Immature natural killer cell (primary cell): ENCODE measurements around the gene TIMM44. TPM values are rescaled to one million over a fixed set of nuclear protein-coding genes. Genes with fewer than 3 reads are reported as not detected.

Source experiments
- DNase-seq, 3 donors: peaks; one replicate each; pipeline ENCODE4 v3.0.0; 2022; ENCODE audit warnings: mixed read lengths in 1 of 3
- H3K27ac Mint-ChIP-seq, 6 donors: one replicate each; pipeline ENCODE4 v1.8.0; 2020; ENCODE audit warnings: mixed read lengths in 6 of 6, mild to moderate bottlenecking in 5 of 6, inconsistent platforms in 4 of 6, moderate library complexity in 3 of 6
- H3K27me3 Mint-ChIP-seq, 3 donors: one replicate each; pipeline ENCODE4 v1.8.0; 2020 to 2021; ENCODE audit warnings: low read depth in 3 of 3, mild to moderate bottlenecking in 3 of 3, mixed read lengths in 3 of 3, moderate library complexity in 3 of 3, inconsistent platforms in 1 of 3
- H3K36me3 Mint-ChIP-seq, 3 donors: one replicate each; pipeline ENCODE4 v1.8.0; 2020; ENCODE audit warnings: mixed read lengths in 3 of 3, inconsistent platforms in 2 of 3, mild to moderate bottlenecking in 2 of 3
- H3K4me1 Mint-ChIP-seq, 2 donors: one replicate each; pipeline ENCODE4 v1.8.0; 2020; ENCODE audit warnings: inconsistent platforms in 2 of 2, mild to moderate bottlenecking in 2 of 2, mixed read lengths in 2 of 2, moderate library complexity in 1 of 2
- H3K4me3 Mint-ChIP-seq, 5 donors: one replicate each; pipeline ENCODE4 v1.8.0; 2020; ENCODE audit warnings: mild to moderate bottlenecking in 5 of 5, mixed read lengths in 5 of 5, inconsistent platforms in 3 of 5, moderate library complexity in 3 of 5
- H3K9me3 Mint-ChIP-seq, 6 donors: one replicate each; pipeline ENCODE4 v1.8.0; 2020; ENCODE audit warnings: mild to moderate bottlenecking in 6 of 6, mixed read lengths in 6 of 6, inconsistent platforms in 4 of 6, moderate library complexity in 3 of 6
- polyA plus RNA-seq, 3 donors: library from polyadenylated mRNA; unstranded; fragments of 300-500 nt; fragmentation: Illumina TruSeq; gene quantifications; one replicate each; pipeline ENCODE4 v1.2.3, GENCODE V29; 2021

The TIMM44 gene, protein sequence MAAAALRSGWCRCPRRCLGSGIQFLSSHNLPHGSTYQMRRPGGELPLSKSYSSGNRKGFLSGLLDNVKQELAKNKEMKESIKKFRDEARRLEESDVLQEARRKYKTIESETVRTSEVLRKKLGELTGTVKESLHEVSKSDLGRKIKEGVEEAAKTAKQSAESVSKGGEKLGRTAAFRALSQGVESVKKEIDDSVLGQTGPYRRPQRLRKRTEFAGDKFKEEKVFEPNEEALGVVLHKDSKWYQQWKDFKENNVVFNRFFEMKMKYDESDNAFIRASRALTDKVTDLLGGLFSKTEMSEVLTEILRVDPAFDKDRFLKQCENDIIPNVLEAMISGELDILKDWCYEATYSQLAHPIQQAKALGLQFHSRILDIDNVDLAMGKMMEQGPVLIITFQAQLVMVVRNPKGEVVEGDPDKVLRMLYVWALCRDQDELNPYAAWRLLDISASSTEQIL
- polyA plus RNA-seq, result 10 to 100 TPM; 12.7 to 22.1 (median 14.7) TPM

DNA sequence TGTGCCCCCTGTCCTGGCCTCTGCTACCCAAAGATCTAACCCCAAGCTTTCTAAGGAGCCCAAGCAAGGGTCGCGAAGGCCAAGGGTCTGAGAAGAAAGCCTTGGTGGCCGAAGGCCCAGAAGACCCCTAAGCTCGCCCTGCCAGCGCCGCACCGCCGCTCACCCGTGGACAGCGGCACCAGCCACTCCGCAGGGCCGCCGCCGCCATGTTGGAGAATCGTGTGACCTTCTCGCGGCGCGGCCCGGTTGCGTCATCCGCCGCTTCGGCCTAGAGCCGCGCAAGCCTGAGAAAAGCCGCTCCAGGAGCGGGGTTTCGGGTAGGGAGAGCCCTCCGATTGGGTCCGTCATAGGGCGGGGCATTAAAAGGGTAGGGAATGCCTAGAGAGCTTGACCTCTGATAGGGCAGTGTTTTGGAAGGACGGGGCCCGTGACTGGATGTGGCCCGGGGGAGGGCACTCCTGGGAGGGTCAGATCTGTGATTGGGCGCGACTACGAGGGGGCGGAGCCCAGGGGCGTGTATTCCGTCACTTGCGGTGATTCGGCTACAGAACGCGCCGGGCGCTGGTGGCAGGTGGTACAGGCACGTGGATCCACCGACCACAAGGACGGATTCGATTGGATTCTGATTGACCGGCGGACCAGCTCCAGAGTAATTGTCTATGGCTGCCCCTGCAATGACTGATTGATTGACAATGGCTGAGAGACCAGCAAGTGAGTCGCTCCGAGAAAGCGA, at the start of gene TIMM44:
TSS of gene TIMM44 (minus strand) at position 223 of the 733 bp plus-strand sequence. CDS start at position 208, 15 bp downstream.
- H3K36me3 Mint-ChIP-seq, result peaks cover 3 to 12% (median 9%) of the 10 kb centered on the region in 3 donors
- peak within 1 kb of the TSS; percentile 89 to 94 (median 92) for H3K4me3 Mint-ChIP-seq
- DNase-seq, result peak; percentile 99
- no peaks in the 10 kb centered on the region for H3K9me3 Mint-ChIP-seq
- H3K4me1 Mint-ChIP-seq, result peaks cover 30 to 37% of the 10 kb centered on the region in 2 donors
- peaks cover 10 to 12% (median 11%) of the 10 kb centered on the region in 3 donors for H3K27me3 Mint-ChIP-seq
- peak within 1 kb of the TSS; percentile 94 to 98 (median 98) for H3K27ac Mint-ChIP-seq

DNA sequence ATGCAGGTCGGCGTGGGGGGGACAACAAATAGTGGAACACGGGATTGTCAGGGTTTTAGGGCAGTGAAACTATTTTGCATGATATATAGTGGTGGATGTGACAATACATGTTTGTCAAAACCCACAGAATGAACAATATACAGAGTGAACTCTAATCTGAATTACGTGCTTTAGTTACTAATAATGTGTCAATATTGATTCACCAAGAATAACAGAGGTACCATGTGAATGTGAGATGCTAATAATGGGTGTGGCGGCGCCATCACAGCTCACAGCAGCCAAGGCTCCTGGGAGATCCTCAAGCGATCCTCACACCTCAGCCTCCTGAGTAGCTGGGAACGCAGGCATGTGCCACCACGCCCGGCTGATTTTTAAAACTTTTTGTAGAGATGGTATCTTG, 49.1 kb upstream of the TIMM44 start:
- H3K27me3 Mint-ChIP-seq, result peaks cover 0 to under 1% (median 0%) of the 10 kb centered on the region in 3 donors
- H3K27ac Mint-ChIP-seq, result peak overlapping the region in 1 of 6 donors; percentile 51

DNA sequence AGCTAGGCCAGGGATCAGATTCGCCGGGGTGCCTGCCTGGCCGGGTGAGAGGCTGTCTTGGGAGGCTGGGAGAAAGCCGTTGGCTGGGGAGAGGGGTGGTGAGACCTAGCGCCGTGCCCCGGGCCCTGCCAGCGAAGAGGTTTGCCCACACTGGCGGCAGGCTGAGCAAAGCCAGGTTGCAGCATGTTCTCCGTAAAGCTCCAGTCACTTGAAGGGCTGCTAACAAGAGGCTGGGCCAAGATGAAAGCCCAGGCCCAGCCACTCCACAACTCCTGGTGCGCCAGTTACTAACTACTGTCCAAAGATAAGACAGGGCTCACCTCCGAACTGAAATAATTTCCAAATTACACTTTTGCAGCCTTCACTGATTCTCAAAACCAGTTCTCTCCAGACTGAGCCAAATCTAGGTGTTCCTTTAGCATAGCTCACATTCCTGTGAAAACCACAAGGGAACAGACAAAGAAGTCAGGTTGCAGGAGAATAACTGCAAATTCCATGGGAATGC, 45.7 kb upstream of the TIMM44 start:
- Mint-ChIP-seq H3K27me3 (peaks cover 0 to 2% (median 0%) of the 10 kb centered on the region in 3 donors), H3K27ac (no peak overlapping the region), H3K4me3 (no peak overlapping the region), H3K36me3 (peaks cover 10 to 28% (median 17%) of the 10 kb centered on the region in 3 donors), H3K9me3 (no peaks in the 10 kb centered on the region), H3K4me1 (peaks cover 18 to 25% of the 10 kb centered on the region in 2 donors)
- DNase-seq, result no peak

More for the DNA sequence above, 49.1 kb upstream of the TIMM44 start:
- no peaks in the 10 kb centered on the region for H3K9me3 Mint-ChIP-seq
- H3K36me3 Mint-ChIP-seq, result peaks cover 9 to 20% (median 10%) of the 10 kb centered on the region in 3 donors
- no peak overlapping the region for H3K4me3 Mint-ChIP-seq
- peaks cover 34 to 55% of the 10 kb centered on the region in 2 donors for H3K4me1 Mint-ChIP-seq
- DNase-seq, result no peak

DNA sequence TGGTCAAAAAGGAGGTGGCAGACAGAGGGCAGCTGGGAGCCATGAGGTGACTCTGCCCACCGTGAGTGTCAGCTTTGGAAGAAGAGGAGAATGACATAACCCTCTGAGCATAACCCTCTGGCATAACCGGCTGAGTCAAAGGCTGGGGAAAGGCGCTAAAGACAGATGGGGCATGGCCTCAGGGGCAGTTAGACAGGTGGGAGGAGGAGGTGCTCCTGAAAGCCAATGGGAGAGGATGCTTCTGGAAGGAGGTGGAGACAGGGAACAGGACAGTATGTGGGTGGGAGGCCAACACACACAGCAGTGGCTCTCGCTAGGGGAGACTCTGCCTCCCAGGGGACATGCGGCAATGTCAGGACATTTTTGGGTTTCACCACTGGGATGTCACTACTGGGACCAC, 44.8 kb upstream of the TIMM44 start:
- H3K36me3 Mint-ChIP-seq, result peaks cover 10 to 28% (median 17%) of the 10 kb centered on the region in 3 donors
- no peak overlapping the region for H3K27ac Mint-ChIP-seq
- no peaks in the 10 kb centered on the region for H3K9me3 Mint-ChIP-seq
- H3K4me1 Mint-ChIP-seq, result peaks cover 13 to 17% of the 10 kb centered on the region in 2 donors
- no peak overlapping the region for H3K4me3 Mint-ChIP-seq
- peaks cover 0 to 2% (median 0%) of the 10 kb centered on the region in 3 donors for H3K27me3 Mint-ChIP-seq
- no peak for DNase-seq

DNA sequence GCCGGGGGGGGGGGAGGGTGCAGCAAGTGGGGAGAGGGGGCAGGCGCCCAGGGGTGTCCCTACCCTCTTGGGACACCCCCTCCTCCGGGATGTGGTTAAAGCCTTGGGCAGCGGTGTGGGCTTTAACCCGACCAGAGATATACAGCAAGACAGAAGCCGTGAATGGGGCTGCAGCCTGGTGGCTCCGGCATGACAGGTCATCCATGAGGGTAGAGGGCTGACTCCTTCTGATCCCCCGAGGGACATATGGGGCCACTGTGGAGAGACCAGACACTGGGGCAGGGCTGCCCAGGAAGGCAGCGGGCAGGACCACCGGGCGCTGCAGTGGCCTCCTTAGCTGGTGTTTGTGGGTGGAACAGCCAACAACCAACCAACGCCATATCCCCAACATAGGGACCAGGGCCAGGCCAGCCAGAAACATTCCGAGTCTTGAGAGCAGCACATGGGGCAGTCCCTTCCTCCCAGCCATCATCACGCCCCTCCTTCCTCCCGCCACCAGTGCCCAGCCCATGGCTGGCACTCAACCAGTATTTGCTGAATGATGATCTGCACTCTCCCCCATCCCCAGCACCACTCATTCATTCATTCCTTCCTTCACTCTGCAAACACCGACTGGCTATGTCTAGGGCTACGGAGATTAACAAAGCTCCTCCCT, 43.8 kb upstream of the TIMM44 start:
- Mint-ChIP-seq H3K4me1 (peaks cover 8 to 11% of the 10 kb centered on the region in 2 donors), H3K36me3 (peaks cover 10 to 37% (median 17%) of the 10 kb centered on the region in 3 donors), H3K4me3 (no peak overlapping the region), H3K27me3 (peaks cover 0 to 2% (median 0%) of the 10 kb centered on the region in 3 donors), H3K9me3 (no peaks in the 10 kb centered on the region), H3K27ac (peak overlapping the region in 1 of 6 donors; percentile 11)
- no peak for DNase-seq

DNA sequence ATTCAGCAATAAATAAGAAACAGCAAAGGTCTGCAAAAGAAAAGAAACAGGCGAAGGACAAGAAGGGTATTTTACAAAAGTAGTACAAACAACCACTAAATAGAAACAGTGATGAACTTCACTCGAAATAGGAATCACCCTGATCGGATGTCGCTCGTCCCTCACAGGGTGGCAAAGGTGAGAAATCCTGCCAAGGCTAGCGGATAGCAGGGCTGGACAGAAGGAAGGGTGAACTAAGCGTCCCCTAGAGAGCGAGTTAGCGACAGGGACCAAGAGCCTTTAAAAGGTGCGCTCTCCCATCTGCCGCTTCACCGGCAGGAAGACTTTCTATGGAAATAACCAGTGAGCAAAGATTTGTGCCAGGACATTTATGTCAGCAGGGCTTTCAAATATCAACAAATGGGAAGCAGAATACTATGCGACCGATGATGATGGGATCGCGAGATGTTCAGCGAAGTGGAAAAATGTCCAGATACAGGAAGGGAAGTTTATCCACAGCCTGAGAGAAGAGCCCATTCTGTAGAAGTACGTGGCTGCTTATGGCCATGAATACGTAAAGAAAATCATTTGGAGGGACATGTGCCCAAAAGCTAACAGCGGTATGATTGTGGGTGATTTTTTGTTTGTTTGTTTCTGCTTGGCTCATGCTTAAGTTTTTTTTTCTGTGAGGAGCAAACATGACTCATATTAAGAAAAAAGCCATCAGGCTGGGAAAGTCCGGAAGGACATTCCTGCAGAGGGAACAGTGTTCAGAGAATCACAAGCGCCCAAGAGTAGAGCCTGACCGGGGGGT, 43.1 kb upstream of the TIMM44 start:
- Mint-ChIP-seq H3K4me1 (peaks cover 3 to 10% of the 10 kb centered on the region in 2 donors), H3K27ac (no peak overlapping the region), H3K9me3 (no peaks in the 10 kb centered on the region), H3K36me3 (peaks cover 9 to 35% (median 16%) of the 10 kb centered on the region in 3 donors), H3K27me3 (peaks cover 0 to 3% (median 0%) of the 10 kb centered on the region in 3 donors), H3K4me3 (no peak overlapping the region)
- no peak for DNase-seq

DNA sequence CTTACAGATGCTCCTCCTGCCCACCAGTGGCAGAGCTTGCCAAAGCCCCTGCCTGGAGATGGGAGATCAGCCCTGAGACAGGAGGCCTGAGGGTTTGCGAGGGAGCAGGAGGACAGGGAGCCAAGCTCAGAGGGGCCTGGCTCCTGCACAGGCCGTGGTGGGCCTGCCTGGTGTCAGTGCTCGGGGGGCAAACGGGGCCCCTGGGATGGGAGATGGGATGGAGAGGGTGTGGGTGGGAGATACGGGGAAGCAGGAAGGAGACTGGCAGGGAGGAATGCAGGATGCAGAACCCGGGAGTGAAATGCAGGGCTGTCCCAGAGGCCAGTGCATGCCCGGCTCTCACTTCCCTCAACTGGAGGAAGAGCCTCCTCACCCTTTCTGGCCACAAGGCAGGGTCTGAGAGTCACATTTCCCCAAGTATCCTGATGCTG, 42.0 kb upstream of the TIMM44 start:
- no peaks in the 10 kb centered on the region for H3K9me3 Mint-ChIP-seq
- peaks cover 0 to 10% of the 10 kb centered on the region in 2 donors for H3K4me1 Mint-ChIP-seq
- H3K27me3 Mint-ChIP-seq, result peaks cover 0 to 3% (median 0%) of the 10 kb centered on the region in 3 donors
- peaks cover 8 to 37% (median 12%) of the 10 kb centered on the region in 3 donors for H3K36me3 Mint-ChIP-seq
- DNase-seq, result no peak
- no peak overlapping the region for H3K27ac Mint-ChIP-seq
- no peak overlapping the region for H3K4me3 Mint-ChIP-seq

DNA sequence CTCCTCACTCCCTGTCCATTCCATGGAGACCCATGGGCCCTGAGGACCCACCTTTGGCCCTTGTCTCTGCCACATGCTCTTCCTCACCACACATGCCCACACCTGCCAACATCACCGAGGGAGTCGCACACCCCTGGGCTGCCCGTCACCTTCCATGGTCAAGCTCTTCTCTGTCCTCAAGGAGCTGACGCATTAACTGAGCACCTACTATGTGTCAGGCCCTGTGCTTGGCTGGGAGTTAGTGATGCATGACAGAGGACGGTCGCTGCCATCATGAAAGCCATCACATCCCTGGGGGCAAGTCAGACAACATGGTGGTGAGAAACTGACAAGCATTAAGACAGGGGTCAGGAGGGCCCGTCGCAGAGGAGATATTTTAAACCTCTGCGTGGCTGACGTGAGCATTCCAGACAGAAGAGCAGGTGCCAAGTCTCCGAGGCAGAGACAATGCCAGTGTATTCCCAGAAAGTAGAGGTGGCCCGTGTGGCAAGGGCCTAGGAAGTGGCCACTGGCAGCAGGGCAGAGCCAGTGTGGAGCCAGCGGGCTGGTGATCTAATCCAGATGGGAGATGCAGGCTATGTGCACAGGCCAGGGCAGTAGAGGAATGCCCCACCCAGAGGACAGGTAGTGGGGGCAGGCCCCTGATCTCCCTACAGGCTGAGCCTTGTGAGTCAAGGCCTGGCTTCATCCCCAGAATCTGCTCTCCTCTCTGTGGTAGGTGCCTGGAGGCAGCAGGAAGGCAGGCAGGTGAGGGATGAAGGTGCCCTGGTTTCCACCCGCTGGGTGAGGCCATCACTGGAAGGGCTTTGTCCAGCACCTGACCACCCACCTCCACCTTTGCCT, 40.8 kb upstream of the TIMM44 start:
- Mint-ChIP-seq H3K9me3 (no peaks in the 10 kb centered on the region), H3K27me3 (peaks cover 0 to 3% (median 0%) of the 10 kb centered on the region in 3 donors), H3K36me3 (peaks cover 5 to 35% (median 8%) of the 10 kb centered on the region in 3 donors), H3K27ac (peak overlapping the region in 1 of 6 donors; percentile 40), H3K4me1 (peaks cover 0 to 10% of the 10 kb centered on the region in 2 donors), H3K4me3 (no peak overlapping the region)
- DNase-seq, result no peak

DNA sequence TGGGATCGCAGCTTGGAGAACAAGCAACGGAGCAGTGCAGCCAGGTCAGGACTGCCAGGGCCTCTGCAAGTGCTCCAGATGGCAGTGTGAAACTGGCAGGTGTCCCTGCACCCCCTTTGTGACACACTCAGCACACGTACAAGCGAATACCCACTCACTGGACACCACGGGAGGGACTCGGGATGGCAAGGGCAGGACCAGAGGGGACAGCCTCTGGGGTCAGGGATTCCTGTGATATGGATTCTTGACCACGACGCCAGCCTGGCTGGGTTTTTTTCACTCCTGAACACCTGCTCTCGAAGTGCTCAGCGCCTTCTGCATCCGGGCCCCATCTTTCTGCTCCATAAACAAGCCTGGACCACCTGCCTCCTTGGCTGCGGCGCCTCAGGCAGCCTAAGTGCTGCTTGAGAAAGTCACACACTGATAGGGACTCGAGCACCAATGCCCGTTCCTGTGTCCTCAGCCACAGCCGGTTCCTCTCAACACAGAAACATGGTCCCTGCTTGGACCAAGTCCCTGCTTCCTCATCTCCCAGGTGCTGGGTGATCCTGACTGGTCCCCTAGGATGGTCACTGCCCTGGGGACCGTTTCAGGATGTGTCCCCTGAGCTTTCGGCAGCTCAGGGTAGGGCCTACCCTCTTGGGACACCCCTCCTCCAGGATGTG, 40.0 kb upstream of the TIMM44 start:
- peaks cover 4 to 33% (median 8%) of the 10 kb centered on the region in 3 donors for H3K36me3 Mint-ChIP-seq
- H3K4me1 Mint-ChIP-seq, result peaks cover 0 to 10% of the 10 kb centered on the region in 2 donors
- no peak for DNase-seq
- H3K27ac Mint-ChIP-seq, result no peak overlapping the region
- H3K4me3 Mint-ChIP-seq, result no peak overlapping the region
- H3K9me3 Mint-ChIP-seq, result no peaks in the 10 kb centered on the region
- peaks cover 0 to 3% (median 0%) of the 10 kb centered on the region in 3 donors for H3K27me3 Mint-ChIP-seq

DNA sequence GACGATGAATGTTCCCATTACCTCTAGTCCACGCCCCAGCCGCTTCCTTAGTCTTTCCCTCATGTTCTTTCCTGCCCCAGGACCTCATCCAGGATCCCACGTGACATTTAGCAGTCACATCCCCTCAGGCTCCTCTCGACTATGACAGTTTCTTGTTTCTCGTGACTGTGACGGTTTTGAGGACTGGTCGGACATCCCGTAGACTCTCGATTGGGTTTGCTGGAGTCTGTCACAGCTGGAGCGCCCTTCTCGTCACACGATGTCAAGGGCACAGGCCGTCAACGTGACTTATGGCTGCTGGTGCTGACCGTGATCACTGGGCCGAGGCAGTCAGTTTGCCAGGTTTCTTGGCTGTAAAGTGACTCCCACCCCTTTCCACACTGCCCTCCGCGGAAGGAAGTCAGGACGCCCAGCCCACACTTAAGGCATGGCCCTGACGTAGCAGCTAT, 39.2 kb upstream of the TIMM44 start:
- Mint-ChIP-seq H3K4me3 (no peak overlapping the region), H3K36me3 (peaks cover 0 to 26% (median 8%) of the 10 kb centered on the region in 3 donors), H3K4me1 (peaks cover 0 to 10% of the 10 kb centered on the region in 2 donors), H3K27me3 (peaks cover 0 to 3% (median 0%) of the 10 kb centered on the region in 3 donors), H3K27ac (peak overlapping the region in 1 of 6 donors; percentile 10), H3K9me3 (no peaks in the 10 kb centered on the region)
- DNase-seq, result no peak

DNA sequence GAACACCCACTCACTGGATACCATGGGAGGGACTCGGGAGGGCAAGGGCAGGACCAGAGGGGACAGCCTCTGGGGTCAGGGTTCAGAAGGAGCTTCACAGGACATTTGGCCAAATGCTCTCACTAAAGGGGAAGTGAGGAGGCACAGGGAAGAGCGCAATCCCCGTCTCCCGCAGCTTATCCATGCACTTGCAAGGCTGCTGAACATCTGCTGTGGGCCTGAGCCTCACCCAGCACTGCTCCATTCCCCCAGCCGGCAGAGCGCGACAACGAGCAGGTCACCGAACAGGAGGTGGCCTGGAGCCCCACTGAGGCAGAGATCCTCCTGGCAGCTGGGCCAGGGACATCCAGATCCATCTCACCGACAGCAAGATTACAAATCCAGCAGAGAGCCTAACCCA, 38.6 kb upstream of the TIMM44 start:
- peaks cover 0 to 7% of the 10 kb centered on the region in 2 donors for H3K4me1 Mint-ChIP-seq
- peaks cover 0 to 26% (median 8%) of the 10 kb centered on the region in 3 donors for H3K36me3 Mint-ChIP-seq
- no peak overlapping the region for H3K4me3 Mint-ChIP-seq
- no peaks in the 10 kb centered on the region for H3K9me3 Mint-ChIP-seq
- peak overlapping the region in 1 of 6 donors; percentile 10 for H3K27ac Mint-ChIP-seq
- DNase-seq, result no peak
- peaks cover 0 to 2% (median 0%) of the 10 kb centered on the region in 3 donors for H3K27me3 Mint-ChIP-seq
